Left hindlimb (tissue), 1 donor: ENCODE results near the gene TRMU.

Source experiments
- DNase-seq: peaks from one replicate; pipeline ENCODE4 v3.0.0-alpha.2; 2018

The TRMU gene

DNA sequence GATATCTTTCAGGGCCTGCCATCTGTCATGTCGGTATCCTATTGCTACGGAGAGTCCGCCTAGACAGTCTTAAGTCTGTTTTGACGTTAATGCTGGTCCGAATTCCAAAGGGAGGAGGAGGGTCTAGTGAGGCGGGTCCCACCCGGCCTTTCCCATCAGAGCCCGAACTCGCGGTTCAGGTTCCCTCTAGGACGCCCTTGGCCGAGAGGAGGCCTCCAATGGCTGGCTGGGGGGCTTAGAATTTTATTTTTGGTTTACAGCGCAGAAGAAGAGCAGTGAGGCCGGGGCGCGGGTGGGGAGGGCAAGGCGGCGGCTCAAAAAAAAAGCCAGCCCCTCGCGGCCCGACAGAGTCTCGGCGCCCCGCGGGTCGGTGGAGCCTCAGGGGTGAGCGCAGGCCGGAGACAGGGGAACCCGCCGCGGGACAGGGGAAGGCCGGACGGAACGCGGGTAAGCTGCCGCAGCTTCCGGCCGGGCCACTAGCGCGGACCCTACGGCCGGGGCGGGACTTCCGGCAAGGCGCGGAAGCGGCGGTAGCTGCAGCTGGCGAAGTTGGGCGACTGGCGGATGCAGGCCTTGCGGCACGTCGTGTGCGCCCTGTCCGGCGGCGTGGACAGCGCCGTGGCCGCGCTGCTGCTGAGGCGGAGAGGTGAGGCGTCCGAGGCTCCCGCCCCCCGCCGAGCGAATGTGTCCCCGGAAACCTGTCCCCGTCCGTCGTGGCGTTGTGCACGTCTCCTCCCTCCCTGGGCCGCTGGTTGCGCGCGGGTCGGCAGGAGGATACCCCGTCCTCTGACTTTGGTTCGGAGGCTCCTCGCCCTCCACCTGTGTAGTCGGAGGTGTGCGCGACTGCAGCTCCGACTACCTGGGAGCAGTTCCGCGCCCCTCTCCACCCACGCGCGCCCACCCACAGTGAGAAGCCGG lies at the start of gene TRMU:
TRMU (plus strand) TSS at position 514 of the 918 bp plus-strand sequence; CDS start at position 565, 51 bp downstream.
- peak; percentile 90 for DNase-seq

DNA sequence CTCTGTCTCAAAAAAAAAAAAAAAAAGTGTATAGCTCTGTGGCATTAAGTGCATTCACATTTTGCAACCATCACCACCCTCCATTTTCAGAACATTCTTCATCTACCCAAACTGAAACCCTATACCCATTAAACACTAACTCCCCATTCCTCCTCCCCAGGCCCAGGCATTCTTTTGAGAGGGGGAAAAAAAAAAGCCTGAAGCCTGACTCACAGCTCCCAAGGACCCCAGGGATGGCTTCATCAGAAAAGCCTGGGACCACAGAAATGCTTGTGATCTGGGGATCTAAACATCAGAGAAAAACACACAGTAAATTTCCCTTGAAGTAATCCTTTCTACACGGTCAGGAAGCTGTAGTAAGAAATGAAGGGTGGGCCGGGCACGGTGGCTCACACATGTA lies 49.5 kb upstream of the TRMU start:
- no peak for DNase-seq

DNA sequence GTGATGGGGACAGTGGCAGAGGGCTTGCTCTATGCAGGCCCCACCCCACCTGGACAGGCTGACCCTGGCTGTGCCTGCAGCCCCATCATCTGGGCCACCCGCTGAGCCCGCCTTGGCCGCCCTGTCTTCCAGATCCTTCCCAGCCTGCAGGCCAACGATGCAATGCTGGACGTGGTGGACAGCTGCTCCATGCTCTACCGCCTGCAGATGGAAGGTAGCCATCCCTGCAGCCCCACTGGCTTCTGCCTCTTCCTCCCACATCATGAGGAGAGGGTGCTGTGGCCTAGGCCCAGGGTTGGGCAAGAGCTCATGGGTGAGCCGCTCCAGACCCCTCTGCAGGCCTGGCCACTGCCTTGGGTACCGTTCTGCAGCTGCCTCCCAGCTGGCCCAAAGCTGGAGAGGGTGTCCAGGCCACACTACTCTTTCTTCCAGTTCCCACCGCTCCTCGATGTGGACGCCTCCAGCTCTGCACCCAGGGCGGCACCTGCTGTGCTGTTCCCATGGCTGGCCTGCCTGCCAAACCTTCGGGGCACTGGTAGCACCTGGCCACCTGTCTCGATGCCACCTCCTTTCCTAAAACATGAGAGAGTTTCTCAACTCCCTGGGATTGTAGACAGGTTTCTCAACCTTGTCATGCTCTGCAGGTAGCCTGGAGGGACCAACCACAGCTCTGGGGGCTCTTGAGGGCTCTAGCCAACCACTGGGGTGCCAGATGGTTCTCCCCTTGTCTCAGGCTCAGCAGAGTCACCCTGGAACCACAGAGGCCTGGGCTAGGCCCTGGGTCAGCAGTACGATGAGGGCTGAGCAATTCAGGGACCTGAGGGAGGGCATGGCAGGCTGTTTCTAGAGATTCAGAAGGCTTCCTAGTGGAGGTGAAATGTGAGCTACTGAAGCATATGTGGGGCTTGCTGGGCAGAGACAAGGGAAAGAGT lies 48.3 kb upstream of the TRMU start:
- no peak for DNase-seq

- no peak for DNase-seq
These were observed 47.4 kb upstream of the TRMU start for GRCh38 chr22:46287873-46288751.

GRCh38 chr22:46288846-46289243 lies 46.7 kb upstream of the TRMU start:
- DNase-seq = no peak

- no peak for DNase-seq
These were observed 46.1 kb upstream of the TRMU start for GRCh38 chr22:46289244-46289891.

DNA sequence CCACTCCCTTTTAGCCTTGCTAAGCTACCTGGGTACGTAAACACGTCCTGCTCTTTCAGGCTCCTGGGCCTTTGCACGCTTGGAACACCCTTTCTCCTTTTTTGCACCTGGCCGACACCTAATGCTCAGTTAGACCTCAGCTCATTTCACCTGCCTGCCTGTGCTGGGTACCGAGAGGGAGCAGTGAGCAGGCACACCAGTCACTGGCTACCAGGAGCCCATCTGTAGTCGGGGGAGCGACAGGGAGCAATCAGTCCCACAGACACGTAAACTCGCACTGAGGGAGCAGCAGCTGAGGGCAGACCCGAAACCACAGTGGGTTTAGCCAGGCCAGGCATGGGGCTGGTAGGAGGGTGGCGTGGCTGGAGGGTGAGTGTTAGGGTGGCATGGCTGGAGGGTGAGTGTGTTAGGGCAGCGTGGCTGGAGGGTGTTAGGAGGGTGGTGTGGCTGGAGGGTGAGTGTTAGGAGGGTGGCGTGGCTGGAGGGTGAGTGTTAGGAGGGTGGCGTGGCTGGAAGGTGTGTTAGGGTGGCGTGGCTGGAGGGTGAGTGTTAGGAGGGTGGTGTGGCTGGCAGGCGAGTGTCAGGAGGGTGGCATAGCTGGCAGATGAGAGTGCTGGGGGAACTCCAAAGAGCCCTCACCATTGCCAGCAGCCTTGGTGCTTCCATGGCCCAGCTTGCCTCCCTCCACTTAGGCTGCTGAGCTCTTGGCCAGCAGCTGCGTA lies 45.2 kb upstream of the TRMU start:
- DNase-seq = no peak

DNA sequence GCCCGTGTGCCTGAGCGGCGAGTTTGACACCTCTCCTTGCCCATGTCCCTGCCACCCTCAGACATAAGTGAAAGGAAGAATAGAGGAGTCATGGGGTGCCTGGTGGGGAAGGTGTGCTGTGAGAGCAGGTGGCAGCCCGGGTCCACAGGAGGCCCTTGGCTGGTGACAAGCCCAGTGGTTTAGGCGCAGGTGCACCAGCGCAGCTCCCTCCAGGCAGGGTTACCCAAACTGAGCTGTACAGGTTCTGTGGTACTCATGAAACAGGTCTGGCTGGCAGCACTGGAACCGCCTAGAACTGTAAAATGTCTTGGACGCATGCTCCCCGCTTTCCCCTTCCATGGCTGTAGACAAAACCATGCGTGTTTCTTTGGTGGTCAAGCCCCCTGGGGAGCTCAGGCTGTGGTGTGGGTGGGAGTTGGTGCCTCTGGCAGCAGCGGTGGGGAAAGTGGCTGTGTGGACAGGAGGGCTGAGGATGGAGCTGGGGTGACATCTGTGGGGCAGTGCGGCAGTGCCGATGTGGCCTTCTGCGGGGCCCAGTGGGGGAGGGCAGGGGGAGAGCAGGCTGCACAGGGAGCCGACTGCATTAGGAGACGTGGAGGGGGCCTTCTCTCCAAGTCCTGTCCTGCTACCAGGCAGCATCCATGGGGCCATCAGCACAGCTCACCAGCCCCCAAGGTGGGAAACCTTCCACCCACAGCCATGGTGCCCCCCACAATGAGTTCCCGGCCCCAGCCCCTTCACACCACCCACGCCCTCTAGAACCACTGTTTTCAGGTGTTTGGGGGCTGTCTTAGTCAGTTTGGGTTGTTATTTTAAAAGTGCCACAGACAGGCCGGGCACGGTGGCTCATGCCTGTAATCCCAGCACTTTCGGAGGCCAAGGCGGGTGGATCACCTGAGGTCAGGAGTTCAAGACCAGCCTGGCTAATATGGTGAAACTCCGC lies 44.4 kb upstream of the TRMU start:
- no peak for DNase-seq

- DNase-seq = no peak
These were observed 43.3 kb upstream of the TRMU start for GRCh38 chr22:46292173-46292572.

DNA sequence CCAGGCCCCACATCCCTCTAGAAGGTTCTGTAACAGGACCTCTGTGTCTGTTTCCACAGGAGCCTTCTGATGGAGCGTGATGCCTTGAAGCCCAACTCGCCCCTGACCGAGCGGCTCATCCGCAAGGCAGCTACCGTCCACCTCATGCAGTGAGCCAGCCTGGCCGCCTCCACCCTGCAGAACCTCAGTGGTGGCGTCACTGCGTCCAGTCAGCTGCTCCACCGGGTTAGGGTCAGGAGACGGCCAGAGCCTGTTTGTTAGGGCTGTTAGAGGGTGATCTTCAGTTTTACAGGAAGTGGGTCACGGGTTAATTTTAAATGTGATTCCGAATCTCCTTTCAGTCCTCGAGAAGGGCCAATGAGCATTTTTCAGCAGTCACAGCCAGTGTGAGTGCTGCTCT lies 42.8 kb upstream of the TRMU start:
- DNase-seq = no peak

GRCh38 chr22:46293577-46294260 lies 41.8 kb upstream of the TRMU start:
- DNase-seq = peak; percentile 59

- DNase-seq = no peak
These were observed 40.7 kb upstream of the TRMU start for GRCh38 chr22:46294784-46295183.

DNA sequence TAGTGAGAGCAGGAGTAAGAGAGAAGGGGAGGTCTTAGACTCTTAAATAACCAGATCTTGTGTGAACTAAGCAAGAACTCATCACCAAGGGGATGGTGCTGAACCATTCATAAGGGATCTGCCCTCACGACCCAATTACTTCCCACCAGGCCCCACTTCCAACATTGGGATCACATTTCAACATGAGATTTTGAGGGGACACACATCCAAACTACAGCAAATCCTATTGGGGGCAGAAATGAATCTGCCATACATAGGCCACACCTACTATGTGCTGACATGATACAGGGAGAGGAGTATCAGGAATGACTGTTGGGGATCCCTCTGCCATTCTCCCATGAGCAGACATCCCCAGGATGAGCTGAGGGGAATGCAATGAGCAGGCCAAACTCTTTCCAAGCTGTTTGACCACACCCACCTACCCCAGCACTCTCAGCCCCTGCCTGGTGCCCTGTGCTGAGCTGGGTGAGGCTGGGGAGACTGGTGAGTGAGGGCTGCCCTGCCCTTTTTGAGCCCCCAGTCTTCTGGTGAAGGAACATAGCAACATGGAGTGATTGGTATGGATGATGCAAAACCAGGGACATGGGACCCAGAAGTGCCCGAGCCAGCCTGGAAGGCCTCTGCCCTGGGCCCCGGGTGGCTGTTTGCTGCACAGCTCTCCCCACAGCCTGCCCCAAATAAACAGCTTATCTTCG lies 40.1 kb upstream of the TRMU start:
- no peak for DNase-seq

- peak; percentile 97 for DNase-seq
These were observed 39.0 kb upstream of the TRMU start, which contains the start of gene GTSE1 for GRCh38 chr22:46296257-46297150. Gene GTSE1, plus strand, starts transcription at chr22:46296870. Its CDS starts 531 bp downstream, at chr22:46297401.

GRCh38 chr22:46297151-46297812 lies 38.2 kb upstream of the TRMU start:
- no peak for DNase-seq

DNA sequence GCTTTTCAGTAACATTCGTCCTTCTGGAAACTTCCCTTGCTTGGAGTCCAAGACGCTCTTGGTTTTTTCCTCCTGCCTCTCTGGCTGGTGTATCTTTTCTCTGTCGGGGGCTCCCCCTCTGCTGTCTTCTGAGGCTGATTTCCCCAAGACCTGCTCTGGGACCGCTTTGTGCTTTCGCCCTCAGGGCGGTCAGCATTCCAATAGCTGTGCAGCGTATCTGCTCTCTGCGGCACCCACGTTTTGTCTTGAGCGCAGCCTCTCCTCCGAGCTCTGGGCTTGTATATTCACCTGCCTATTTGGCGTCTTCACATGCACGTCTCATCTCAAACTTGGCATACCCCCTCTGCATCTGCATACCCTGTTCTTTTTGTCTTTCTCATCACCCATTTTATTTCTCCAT lies 36.4 kb upstream of the TRMU start:
- no peak for DNase-seq

- DNase-seq = no peak
These were observed 35.0 kb upstream of the TRMU start for GRCh38 chr22:46300491-46300890.
